A204.1 (cell line): ENCODE measurements around the gene MLLT10.

Experiments used
- FAIRE-seq: peaks from 2 replicates; lab custom pipeline; 2012; peaks lifted over from hg19 to GRCh38; lab: Jason Lieb, UNC

The MLLT10 gene

DNA sequence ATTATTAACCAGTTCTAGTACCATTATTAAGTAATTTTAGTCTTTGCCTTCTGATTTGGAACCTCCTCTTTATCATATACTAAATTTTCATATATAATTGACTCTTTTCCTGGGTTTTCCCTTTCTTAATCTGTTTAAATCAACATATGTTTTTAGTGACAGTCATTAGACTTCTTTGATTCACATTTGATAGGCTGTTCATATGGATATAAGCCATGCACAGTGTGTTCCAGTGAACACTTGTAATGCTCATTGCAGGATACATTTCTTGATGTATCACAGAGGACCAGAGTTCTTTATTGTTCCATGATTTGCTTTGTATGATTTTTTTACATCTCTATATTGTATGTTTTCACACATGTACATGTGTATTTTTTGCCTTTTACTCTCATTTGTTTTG lies 114.0 kb downstream of the MLLT10 start:
- no peak for FAIRE-seq

DNA sequence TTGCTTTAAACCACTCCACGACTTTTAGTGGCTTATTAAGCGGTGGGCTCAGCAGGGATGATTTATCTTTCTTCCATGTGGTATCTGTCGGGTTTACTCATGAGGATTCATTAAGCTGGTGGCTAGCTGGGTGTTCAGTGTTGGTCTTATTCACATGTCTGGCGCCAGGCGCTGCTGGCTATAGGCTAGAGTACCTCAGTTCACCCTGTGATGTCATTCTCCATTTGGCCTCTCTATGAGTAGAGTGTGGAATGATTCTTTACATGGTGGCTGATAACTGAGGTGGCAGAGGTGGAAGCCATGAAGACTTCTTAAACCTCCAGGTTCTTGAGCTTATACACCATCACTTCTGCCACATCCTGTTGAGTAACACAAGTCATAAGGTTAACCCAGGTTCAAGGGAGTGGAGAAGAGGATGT lies 115.4 kb downstream of the MLLT10 start:
- no peak for FAIRE-seq

DNA sequence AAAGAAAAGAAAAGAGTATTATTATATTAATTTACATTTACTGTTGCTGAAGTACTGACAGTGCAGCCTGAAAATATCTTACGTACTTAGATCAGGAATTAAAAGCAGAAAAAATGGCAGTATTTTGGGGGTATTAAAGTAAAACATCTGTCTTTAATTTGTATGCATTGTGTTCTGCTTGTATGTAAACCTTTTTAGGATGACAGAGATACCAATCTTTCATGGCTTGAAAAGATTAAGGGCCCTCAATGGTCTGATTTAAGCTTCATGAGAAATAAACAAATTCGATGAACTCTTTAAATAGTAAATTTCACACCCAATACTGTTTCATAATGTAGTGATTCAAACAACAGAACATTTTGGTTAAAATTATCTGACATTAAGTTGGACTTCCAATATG lies 116.3 kb downstream of the MLLT10 start:
- FAIRE-seq, result no peak

DNA sequence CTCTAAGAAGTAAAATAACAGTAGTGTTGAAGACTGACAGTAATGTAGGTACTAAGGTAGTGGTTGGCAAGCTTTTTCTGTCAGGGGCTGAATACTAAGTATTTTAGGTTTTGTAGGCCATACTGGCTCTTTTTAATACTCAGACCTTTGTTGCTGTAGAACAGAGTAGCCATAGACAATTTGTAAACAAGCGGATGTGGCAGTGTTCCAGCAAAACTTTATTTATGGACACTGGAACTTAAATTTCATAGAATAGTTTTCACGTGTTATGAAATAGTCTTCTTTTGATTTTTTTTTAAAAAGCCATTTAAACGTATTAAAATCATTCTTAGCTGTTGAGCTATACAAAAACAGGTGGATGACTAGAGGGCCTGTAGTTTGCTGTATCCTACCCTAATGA lies 121.2 kb downstream of the MLLT10 start:
- no peak for FAIRE-seq

DNA sequence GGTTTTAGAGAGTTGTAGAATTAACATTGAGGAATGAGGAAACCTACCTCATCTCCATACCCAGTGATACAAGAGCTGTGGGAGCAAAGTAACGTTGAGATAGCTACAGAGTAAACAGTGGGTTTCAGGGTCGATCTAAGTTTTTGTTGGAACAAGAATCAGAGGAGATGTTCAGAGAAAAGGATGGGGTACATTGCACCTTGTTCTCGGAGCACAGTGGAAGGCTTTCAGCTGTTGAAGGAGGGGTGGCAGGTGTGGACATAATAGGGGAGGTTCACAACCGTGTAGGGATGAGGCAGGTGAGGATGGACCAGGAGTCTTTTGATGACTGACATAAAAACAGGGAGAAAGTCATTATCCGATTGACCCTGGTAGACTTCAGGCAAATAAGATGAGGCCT lies 121.7 kb downstream of the MLLT10 start:
- FAIRE-seq, result no peak

DNA sequence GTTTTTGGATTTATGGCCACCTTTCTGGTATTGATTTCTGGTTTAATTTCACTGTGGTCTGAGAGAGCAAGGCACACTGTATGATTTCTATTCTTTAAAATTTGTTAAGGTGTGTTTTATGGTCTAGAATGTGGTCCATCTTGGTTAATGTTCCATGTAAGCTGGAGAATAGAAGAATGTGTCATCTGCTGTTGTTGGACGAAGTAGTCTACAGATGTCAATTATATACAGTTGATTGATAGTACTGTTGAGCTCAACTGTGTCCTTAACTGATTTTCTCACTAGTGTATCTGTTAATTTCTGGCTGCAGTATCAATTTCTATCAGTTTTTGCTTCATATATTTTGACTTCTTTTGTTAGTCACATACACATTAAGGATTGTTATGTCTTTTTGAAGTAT lies 127.1 kb downstream of the MLLT10 start:
- FAIRE-seq, result no peak

DNA sequence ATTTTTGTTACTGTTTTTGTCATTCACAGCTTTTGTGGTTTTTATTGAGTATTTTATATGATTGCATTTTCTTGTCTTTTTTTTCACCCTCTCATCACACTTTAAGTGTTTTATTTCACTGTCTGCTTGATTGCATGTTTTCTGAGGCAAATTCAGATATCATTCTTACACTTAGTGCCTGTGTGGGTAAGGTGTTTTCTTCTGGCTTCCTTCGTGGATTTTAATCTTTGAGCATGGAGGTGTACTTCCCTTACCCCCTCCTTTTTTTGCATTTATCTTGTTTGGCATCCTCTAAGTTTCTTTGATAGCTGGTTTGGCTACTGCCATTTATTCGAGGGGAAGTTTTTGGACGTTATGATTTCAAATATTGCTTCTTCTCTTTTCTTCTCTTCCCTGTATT lies 127.9 kb downstream of the MLLT10 start:
- no peak for FAIRE-seq

DNA sequence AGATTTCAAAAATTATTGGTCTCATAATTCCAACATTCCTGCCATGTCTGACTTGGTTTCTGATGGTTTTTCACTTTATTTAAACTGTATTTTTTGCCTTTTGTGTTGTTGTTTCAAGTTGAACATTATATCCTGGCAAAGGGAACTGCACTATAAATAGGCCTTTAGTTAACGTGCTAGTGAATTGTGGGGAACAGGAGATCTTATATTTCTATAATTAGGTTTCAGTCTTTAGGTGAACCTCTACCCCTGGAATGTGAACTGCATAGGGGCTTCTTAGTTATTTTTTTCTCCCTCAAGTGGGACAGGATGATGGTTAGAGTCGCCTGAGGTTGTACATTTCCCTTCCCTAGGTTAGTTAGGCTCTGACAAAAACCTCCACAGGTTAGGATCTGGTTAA lies 128.6 kb downstream of the MLLT10 start:
- FAIRE-seq, result no peak

DNA sequence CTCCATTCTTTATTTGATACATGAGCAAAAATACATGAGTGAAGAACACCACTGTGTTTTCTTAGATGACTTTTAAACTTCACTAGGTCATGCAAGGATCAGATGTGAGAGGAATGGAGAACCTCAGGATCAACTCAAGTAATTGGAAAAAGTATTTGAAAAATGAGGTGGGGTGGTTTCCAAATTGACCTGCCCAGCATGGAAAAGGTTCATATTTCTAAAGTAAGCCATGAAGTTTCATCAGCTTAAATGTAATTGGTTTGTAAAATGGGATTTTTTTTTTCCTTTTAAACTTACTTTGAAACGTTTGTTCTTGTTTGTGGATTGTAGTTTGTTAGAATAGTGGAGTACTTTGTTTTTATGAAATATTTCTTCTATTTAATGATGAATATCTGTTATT lies 134.8 kb downstream of the MLLT10 start:
- FAIRE-seq, result no peak

DNA sequence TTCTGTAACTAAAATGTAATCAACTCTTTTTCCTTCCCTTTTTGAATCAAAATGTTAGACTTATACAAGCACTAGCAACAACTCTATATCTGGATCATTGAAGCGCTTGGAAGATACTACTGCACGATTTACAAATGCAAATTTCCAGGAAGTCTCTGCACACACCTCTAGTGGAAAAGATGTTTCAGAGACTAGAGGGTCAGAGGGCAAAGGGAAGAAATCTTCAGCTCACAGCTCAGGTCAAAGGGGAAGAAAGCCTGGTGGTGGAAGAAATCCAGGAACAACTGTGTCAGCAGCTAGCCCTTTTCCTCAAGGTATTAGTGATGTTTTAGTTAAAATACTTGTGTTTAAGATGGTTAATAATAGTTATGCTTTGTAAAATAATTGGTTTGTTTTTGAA lies 136.4 kb downstream of the MLLT10 start:
- FAIRE-seq, result no peak

DNA sequence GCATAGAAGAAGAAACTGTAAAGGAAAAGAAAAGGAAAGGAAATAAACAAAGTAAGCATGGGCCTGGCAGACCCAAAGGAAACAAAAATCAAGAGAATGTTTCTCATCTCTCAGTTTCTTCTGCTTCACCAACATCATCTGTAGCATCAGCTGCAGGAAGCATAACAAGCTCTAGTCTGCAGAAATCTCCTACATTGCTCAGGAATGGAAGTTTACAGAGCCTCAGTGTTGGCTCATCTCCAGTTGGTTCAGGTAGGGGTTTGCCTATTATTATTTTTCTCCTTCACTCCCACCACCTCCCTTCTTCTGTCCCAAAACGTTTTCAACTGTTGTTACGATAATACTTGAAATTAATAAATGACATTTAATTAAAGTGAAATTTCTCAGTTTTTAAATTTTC lies 139.6 kb downstream of the MLLT10 start:
- no peak for FAIRE-seq

DNA sequence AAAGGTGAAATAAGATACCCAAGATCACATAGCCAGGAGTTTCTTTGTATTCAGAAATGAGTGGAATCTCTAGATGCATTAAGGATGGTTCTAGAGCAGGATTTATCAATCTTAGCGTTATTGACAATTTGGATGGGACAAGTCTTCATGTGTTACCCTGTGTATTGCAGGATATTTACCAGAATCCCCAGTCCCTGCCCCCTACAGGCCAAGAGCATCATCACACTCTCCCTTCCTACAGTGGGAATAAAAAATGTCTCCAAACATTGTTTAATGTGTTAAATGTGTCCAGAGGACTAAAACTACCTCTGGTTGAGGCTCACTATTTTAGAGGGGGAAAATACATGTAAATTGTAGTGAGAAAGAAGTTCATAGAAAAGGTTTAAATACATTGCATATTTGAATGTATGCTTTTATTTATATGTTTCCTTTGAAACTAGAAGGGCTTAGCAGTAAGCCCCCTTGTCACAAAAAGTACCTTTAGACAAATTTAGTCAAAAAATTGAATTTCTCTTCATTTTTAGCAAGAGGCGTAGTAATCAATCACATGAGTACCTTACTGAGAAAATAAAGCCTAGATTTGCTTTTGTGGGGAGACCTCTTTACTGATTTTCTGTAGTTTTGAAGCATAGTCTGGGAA lies 141.2 kb downstream of the MLLT10 start:
- FAIRE-seq, result no peak

DNA sequence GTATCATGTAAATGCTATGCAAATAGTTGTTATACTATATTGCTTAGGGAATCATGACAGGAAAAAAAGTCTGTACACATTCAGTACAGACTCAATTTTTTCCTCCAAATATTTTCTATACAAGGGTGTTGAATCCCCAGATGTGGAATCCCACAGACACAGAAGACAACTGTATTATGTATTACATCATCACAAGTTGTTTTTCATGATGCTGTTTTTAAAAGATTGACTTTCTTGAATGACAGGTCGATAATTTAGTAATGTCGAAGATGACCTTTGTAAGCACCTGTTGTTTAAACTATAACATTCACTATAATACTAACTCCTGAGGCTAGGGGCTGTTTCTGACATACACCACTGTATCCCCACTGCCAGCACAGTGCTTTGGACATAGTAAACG lies 143.5 kb downstream of the MLLT10 start:
- no peak for FAIRE-seq

DNA sequence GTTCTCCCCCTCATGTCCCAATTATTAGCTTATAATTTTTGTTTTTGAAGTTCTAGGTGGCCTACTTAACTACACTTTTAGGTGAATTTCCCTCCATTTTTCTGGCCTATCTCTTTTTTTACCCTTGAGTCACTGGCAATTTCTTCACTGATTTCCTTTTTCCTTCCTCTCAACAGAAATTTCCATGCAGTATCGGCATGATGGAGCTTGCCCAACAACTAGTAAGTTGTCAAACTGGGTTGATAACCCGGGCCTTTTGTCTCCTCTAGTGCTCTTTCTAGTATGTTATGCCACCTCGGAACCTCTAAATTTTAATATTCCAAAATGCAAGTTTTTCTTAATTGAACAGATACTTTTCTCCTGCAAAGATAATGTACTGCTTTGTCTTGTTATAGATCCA lies 147.1 kb downstream of the MLLT10 start:
- no peak for FAIRE-seq

DNA sequence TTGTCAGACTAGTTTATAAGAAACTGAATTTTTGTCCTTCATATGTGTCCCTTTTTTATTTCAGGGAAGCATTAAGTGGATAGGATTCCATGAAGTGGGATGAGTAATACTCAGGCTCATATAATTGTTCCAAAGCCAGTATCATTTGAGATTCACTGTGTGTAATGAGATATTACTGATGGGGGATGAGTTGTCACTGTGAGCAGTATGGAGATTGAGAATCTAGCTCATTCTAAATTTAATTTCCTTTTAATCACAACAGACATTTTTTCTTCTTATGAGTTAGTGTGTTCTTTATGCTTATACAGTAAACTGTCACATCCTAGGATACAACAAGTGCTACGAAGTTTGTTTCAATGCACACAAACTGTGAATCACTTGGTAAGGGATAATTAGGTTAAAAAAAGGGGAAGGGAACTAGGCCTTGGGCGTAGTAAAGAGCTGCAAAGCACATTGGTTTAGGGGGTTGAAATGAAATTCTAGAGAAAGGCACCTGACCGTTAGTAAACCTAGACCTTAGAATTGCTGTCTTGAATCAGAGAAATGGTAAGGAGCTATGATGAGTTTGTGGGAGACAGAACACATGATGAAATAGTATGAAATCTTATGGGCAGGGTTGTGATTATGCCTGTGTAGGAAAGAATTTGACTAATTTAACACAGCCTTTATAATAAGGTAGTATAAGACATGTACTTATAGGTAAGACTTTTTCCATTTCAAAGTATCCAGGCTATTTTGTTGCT lies 153.4 kb downstream of the MLLT10 start:
- no peak for FAIRE-seq

DNA sequence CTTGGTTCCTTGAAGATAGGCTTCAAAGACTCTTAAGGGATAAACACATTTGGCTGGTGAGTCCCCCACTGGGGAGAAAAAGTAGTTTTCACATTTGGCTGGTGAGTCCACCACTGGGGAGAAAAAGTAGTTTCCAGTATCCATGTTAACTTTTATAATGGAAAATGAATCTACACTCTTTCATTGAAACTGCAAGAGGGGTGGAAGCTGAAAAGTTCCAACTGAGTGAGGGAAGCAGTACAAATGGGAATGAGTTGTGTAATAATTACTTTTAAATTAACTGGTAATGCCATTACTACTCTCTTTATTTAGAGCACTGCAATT lies 153.9 kb downstream of the MLLT10 start:
- no peak for FAIRE-seq

DNA sequence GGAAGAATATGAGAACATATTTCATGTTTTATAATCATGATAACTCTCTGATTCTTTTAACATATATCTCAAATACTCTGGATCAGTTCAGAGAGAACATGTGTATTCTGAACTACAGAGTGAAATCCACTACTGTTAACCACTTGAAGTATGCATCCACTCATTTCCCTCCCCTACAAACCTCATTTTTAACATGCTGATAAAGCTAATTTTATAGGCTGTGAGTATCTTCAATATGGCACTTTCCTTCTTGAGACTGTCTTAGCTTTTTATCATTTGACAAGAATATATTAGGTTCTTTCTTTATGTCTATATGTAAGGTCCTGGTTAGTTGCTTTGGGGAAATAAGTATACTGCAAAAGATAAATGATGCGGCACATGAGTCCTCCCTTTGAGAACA lies 154.8 kb downstream of the MLLT10 start:
- FAIRE-seq, result no peak

DNA sequence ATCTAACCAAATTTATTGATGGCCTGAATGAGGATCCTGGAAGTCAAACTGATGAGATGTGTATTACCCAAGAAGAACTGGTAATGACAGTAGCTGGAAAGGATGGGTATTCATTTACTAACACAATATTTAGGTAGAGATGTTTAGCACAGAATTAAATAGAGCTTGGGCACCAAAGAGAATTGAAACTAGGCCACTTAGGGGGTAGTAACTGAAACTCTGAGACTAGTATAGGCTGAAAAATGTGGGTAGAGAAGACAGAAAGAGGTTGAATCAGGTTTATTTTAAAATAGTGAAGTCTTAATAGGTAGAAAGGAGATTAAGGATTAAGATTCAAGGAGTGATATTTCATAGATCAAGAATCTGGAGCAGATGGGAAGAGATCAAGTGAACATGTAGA lies 155.8 kb downstream of the MLLT10 start:
- no peak for FAIRE-seq

DNA sequence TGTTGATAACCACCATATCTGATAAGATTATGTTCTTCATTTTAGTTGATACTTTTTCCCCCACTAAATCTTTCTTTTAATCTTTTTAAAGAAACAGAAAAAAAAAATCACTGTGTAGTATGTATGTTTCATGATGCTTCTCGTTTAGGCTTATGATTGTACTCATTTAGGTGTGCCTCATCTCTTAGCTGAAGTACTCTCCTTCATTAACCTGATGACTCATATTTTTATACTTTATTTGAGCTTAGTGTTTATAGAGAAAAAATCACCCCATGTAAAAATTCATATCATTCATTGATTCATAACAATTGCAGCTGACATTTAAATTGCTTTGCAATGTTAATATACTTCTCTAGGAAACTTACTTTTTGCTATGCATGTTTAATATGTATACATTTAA lies 158.9 kb downstream of the MLLT10 start:
- FAIRE-seq, result no peak

DNA sequence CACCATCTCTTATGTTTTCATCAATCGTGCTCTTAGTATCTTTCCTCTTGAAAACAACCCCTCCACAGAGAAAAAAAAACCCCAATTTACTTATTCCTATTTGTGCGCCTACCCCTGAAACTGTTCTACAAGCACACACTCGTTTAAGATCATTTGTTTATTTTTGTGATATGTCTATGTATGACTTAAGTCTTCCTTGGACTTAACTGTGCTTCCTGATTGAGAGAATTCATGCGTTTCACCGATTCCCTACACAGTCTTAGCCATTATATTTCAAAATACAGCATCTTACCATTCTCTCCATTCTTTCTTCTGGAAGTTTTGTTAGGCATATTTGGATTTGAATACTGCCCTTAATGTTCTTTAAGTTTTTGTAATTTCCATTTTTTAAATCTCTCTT lies 159.4 kb downstream of the MLLT10 start:
- FAIRE-seq, result no peak

DNA sequence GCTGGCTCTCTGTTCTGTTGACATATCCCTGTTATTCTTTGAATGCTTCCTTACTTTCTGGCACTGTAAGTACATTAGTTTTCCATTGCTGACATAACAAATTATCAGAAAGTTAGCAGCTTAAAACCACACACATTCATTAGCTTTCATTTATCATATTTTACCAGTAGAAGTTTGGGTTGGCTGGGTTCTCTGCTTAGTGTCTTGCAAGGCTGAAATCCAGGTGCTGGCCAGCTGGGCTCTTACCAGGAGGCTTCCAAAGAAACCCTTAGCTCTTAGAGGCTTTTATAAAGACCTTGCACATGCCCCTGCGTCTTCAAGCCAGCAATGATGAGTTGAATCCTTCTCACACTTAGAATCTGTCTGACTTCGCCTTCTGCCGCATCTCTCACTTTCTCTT lies 160.6 kb downstream of the MLLT10 start:
- FAIRE-seq, result no peak

DNA sequence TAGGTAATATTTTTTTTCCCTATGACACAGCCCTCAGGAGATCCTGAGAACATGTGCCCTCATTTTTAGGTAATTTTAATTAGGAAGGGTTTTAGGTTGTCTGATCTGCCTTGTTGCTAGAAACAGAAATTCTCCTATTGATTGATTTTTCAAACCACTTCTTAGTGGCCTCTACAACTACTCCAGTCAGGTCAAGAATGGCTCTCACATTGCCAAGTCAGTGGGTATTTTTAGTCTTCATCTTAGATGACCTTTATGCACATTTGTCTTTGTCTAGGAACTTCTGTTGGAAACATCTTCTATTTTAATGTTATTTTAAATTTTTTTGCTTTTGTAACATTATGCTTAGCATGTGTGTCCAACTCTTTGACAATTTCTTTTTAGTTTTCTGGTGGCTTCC lies 162.3 kb downstream of the MLLT10 start:
- FAIRE-seq, result no peak

DNA sequence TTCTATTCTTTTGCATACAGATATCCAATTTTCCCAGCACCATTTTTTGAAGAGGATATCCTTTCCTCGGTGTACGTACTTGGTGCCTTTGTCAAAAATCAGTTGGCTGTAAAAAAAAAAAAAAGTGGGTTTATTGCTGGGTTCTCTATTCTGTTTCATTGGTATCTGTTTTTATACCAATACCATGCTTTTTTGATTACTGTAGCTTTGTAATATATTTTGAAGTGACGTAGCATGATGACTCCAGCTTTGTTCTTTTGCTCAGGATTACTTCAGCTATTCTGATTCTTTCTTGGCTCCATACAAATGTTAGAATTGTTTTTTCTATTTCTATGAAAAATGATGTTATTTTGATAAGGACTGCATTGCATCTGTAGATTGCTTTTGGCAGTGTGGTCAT lies 165.5 kb downstream of the MLLT10 start:
- FAIRE-seq, result no peak

DNA sequence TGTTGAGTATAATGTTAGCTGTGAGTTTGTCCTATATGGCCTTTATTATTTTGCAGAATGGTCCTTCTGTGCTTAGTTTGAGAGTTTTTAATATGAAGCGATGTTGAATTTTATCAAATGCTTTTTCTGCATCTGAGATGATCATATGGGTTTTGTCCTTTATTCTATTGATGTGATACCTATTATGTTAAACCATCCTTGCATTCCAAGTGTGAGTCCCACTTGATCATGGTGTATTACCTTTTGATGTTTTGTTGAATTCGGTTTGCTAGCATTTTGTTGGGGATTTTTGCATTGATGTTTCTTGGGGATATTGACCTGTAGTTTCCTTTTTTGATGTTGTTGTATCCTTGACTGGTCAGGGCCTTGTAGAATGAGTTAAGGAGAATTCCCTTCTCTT lies 166.4 kb downstream of the MLLT10 start:
- FAIRE-seq, result no peak
